ENCODE data around the gene SLC6A7. TPM values are rescaled to one million over a fixed set of nuclear protein-coding genes. Genes with fewer than 3 reads are reported as not detected.

SLC6A7 gene
- total and polyA plus RNA-seq, 8 donors = not detected

DNA sequence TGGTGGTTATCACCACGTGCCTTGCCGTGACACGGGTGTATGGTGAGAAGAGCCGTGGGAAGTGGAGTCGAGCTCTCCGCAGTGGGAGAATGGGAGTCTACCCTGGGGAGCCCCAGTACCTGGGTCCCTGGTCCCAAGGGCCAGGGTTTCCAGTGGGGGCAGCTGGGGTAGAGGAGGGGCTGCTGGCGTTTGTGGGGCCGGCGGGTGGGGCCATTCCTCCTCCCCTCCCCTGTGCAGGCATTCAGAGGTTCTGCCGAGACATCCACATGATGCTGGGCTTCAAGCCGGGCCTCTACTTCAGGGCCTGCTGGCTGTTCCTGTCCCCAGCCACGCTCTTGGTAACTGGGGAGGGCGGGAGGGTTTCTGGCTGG, 14.7 kb downstream of the SLC6A7 start:
- no peak for FAIRE-seq
- 91 to 100% methylated on average over 5 to 13 of the region's 13 CpGs for WGBS, 2 donors

GRCh38 chr5:150206098-150206778, 16.4 kb downstream of the SLC6A7 start:
- no peak for FAIRE-seq
- intact Hi-C loops (cut with DNase I) = no loop called here
- 80 to 86% methylated on average over 6 of the region's 6 CpGs for WGBS, 2 donors
- H3K9me3 ChIP-seq = no peaks in the 10 kb centered on the region
- no peak overlapping the region for H3K27ac ChIP-seq
- no peak overlapping the region for H3K4me3 ChIP-seq
- H3K4me1 ChIP-seq = no peaks in the 10 kb centered on the region
- H3K36me3 ChIP-seq = no peaks in the 10 kb centered on the region
- ATAC-seq = no peak
- DNase-seq = no peak
- no peaks in the 10 kb centered on the region for H3K27me3 ChIP-seq
- TF ChIP-seq, protein P1, sequence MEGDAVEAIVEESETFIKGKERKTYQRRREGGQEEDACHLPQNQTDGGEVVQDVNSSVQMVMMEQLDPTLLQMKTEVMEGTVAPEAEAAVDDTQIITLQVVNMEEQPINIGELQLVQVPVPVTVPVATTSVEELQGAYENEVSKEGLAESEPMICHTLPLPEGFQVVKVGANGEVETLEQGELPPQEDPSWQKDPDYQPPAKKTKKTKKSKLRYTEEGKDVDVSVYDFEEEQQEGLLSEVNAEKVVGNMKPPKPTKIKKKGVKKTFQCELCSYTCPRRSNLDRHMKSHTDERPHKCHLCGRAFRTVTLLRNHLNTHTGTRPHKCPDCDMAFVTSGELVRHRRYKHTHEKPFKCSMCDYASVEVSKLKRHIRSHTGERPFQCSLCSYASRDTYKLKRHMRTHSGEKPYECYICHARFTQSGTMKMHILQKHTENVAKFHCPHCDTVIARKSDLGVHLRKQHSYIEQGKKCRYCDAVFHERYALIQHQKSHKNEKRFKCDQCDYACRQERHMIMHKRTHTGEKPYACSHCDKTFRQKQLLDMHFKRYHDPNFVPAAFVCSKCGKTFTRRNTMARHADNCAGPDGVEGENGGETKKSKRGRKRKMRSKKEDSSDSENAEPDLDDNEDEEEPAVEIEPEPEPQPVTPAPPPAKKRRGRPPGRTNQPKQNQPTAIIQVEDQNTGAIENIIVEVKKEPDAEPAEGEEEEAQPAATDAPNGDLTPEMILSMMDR (IDR thresholded peaks at IDR 0.05) = no peak

More for the DNA sequence above, 14.7 kb downstream of the SLC6A7 start:
- Histone ChIP-seq H3K4me1 (no peaks in the 10 kb centered on the region), H3K9me3 (no peaks in the 10 kb centered on the region), H3K36me3 (no peaks in the 10 kb centered on the region), H3K27me3 (no peaks in the 10 kb centered on the region), H3K27ac (no peak overlapping the region), H3K4me3 (no peak overlapping the region)
- intact Hi-C loops (cut with DNase I) = no loop called here
- ATAC-seq (no peak), DNase-seq (no peak)
- TF ChIP-seq, protein P1 (IDR thresholded peaks at IDR 0.05) = no peak

- intact Hi-C loops (cut with DNase I) = no loop called here
- Histone ChIP-seq H3K9me3 (no peaks in the 10 kb centered on the region), H3K27me3 (no peaks in the 10 kb centered on the region), H3K4me1 (no peaks in the 10 kb centered on the region), H3K4me3 (no peak overlapping the region), H3K27ac (no peak overlapping the region), H3K36me3 (no peaks in the 10 kb centered on the region)
- 91 to 92% methylated on average over 6 of the region's 6 CpGs for WGBS, 2 donors
- DNase-seq (no peak), ATAC-seq (no peak), FAIRE-seq (no peak)
- TF ChIP-seq, protein P1 (IDR thresholded peaks at IDR 0.05) = no peak
Measured at GRCh38 chr5:150206779-150207115, 16.9 kb downstream of the SLC6A7 start.

DNA sequence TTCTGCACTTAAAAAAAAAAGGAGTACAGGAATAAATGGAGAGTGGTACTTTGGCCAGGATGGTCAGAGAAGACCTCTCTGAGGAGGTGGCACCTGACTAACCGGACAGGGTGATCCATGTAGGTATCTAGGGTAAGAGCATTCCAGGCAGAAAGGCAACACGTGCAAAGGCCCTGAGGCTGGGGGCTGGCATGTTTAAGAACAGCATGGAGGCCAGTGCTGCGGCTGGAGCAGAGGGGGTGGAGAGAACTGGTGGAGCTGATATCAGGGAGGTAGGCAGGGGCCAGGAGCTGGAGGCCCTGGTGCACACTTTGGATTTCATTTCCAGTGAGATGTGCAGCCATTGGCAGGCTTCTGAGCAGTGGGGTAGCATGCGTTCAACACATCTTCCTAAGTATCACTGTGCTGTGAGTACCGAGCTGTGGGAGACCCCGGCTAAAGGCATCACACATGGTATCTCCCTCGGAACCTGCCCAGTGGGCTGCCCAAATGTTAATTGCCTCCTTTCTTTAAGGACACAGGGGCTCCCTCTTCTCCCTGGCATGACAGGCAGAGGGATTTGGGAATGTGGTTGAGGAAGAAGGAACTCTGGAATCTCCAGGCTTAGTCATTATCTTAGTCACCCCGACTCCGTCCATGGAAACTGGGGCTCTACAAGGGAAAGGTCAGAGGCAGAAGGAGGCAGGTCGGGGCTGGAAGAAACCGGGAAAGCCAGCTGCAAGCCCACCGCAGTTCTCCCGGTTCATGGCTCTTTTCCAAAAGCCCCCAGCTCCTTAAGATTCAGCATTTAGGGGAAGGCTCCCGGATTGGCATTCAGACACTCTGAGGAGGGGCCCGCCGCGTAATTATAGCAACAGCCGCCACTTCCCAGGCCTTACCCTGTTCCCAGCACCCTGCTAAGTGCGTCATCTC, 18.6 kb downstream of the SLC6A7 start:
- intact Hi-C loops (cut with DNase I) = no loop called here
- FAIRE-seq = no peak
- H3K27ac ChIP-seq = peak overlapping the region in 1 of 4 donors; percentile 34
- H3K27me3 ChIP-seq = no peaks in the 10 kb centered on the region
- H3K36me3 ChIP-seq = no peaks in the 10 kb centered on the region
- 80 to 81% methylated on average over 19 of the region's 19 CpGs for WGBS, 2 donors
- TF ChIP-seq, protein P1 (IDR thresholded peaks at IDR 0.05) = no peak
- H3K4me3 ChIP-seq = no peak overlapping the region
- H3K9me3 ChIP-seq = no peaks in the 10 kb centered on the region
- H3K4me1 ChIP-seq = no peaks in the 10 kb centered on the region
- no peak for DNase-seq
- ATAC-seq = no peak

Measured in pancreas (tissue), 10 donors.